HK-2 (cell line): ENCODE data around the gene DBNL.

Source experiments
- DNase-seq: peaks from one replicate; pipeline ENCODE4 v3.0.0-alpha.2; 2018; ENCODE audit not compliant: unreplicated experiment

Gene DBNL

GRCh38 chr7:44062180-44062902 lies 17.8 kb downstream of the DBNL start:
- no peak for DNase-seq

GRCh38 chr7:44062903-44063295 lies 18.4 kb downstream of the DBNL start:
- no peak for DNase-seq

- no peak for DNase-seq
These were observed 19.0 kb downstream of the DBNL start for GRCh38 chr7:44063547-44063893.

- no peak for DNase-seq
These were observed 19.6 kb downstream of the DBNL start for GRCh38 chr7:44063894-44064651.

DNA sequence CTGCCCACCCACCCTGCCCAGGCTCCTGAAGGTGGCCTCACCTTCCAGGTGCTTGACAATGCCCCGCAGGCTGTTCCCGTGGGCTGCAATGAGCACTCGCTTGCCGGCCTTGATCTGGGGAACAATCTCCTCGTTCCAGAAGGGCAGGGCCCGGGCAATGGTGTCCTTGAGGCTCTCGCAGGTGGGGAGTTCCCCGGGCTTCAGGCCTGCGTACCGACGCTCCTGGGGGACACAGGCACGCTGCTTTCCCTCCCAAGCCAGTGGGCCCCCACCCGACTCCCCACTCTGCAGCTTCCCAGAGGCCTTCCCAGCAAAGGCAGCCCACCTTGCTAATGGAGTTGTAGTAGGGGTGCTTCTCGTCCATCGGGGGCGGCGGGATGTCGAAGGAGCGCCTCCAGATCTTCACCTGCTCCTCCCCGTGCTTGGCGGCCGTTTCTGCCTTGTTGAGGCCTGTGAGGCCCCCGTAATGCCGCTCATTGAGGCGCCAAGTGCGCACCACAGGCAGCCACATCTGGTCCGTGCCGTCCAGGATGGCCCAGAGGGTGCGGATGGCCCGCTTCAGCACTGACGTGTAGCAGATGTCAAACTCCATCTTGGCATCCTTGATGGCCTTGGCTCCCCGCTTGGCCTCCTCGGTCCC lies 20.4 kb downstream of the DBNL start:
- no peak for DNase-seq

DNA sequence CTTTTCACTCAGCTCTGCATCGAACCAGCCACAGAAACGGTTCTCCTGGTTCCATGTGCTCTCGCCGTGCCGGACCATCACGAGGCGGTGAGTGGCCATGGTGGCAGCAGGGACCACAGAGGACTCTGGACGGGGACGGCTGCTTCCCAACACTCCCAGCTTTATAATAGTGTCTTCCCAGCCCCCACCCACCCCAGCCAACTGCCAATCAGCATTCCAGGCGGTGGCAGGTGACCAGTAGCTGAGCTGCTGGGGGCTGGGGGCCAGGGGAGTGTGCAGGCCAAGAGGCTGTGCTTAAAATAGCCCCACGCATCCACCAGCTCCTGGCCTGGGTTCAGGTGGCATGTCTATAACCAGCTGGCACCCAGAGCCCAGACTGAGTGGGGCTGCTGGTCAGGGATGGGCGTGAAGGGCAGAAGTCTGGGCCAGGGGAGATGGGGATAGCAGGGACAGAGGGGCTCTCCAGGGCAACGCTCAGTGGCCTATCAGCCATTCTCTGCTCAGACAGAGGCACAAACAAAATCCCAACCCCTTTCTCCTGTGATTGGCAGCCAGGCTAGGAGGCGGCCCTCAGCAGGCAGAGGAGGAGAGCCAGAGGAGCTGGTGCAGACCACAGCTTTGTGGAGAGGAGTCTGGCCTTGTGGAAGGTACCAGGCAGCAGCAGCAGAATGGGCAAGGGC lies 21.1 kb downstream of the DBNL start, which contains the start of gene PGAM2:
Gene PGAM2 (minus strand): TSS at position 137 of the 680 bp plus-strand sequence. CDS start 38 bp downstream, at position 99.
- no peak for DNase-seq

GRCh38 chr7:44066111-44066460 lies 21.6 kb downstream of the DBNL start:
- no peak for DNase-seq

DNA sequence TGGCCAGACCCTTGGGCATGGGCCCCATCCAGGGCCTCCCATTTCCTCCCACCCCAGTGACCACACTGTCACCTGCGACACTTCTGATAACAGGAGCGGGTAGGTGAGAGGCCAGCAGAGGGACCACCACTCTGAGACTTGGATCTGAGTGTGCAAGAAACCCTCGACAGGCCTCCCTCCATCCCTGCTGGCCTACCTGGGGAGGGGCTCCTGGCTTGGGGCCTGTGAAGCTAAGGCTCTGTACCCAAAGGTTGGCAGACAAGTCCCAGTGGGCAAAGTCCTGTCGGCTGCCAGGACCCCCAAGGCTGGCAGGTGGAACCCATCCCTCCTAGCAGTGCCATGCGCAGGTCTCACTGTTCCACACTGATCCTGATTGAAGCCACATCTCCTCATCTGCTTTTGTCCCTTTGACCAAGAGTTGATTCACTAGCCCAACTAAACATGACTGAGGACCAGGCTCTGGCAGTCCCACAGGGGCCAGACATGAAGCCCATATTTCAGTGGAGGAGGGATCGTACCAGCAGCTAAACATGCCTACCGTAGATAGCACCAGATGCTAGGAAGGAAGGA lies 22.1 kb downstream of the DBNL start:
- DNase-seq: no peak

DNA sequence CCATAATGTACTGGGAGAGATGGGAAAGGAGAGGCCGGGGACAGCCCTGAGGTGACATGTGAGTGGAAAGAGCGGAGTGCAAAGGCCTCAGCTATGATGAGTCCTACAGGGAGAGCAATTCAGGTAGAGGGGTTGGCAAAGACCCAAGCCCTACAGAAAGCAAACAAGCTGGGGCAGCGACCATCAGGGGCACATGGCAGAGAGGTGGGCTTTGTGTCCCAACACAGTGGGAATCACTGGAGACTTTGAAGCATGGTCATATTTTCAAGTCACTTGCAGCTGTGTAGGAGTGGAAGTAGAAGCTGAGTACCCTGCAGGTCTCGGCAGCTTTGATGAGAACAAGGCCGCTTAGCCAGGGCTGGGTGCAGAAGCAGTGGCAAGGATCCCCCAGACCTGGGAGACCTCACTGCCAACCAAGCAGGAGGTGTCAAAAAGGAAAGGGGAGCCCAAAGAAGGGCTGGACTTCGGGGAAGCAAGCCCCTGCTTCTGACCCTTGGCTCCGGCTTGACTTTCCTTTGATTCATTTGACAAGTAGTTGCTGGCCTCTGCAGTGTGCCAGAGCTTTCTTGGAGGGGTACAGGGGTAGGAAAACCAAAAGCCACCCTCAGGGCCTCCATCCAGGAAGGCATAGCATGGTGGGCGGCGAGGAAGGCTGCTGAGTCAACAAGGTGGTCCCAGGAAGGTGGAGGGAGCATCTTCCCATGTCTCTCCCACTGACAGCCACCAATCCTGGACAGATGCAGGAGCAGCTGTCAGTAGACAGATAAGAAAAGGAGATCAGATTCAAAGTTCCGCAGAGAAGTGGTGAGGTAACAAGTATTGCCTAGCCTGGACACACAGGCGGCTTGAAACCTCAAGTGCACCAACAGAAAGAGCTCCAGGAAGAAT lies 22.8 kb downstream of the DBNL start:
- DNase-seq: no peak

DNA sequence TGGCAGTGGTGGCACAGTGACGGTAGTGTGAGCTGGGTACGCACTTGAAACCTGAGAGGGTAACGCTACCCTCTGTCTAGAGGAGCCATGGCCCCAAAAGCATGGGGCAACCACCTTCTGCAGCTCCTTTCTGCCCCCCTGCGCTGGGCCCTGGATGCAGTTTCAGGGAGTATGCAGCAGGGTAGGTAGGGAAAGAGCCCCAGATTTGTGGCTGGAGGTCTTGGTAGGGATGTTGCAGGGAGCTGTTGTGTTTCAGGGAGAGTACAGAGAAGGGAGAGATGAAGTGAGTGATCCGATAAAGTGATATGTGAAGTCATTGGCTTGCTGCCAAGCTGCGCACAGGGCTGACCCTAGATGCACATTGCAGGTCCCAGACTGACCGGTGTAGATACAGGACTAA lies 23.6 kb downstream of the DBNL start:
- no peak for DNase-seq

DNA sequence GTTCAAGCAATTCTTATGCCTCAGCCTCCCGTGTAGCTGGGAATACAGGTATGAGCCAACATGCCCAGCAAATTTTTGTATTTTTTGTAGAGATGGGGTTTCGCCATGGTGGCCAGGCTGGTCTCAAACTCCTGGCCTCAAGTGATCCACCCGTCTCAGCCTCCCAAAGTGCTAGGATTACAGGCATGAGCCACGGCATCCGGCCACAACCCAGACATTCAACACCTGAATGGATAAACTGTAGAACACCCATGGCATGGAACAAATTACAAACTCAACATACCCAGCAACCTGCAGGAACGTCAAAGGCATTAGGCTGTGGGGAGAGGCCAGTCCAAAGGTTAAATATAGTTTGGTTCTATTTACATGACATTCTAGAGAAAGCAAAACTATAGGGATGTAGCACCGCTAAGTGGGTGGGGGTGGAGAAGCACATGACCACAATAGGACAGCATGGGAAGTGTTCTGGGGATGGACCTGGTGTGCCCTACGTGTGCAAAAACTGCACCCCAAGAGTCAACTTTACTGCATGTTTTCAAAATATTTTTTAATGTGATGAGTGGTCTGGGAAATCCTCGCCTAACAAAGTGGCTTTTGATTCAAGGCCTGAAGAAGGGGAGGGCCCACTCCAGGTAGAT lies 27.3 kb downstream of the DBNL start:
- no peak for DNase-seq

DNA sequence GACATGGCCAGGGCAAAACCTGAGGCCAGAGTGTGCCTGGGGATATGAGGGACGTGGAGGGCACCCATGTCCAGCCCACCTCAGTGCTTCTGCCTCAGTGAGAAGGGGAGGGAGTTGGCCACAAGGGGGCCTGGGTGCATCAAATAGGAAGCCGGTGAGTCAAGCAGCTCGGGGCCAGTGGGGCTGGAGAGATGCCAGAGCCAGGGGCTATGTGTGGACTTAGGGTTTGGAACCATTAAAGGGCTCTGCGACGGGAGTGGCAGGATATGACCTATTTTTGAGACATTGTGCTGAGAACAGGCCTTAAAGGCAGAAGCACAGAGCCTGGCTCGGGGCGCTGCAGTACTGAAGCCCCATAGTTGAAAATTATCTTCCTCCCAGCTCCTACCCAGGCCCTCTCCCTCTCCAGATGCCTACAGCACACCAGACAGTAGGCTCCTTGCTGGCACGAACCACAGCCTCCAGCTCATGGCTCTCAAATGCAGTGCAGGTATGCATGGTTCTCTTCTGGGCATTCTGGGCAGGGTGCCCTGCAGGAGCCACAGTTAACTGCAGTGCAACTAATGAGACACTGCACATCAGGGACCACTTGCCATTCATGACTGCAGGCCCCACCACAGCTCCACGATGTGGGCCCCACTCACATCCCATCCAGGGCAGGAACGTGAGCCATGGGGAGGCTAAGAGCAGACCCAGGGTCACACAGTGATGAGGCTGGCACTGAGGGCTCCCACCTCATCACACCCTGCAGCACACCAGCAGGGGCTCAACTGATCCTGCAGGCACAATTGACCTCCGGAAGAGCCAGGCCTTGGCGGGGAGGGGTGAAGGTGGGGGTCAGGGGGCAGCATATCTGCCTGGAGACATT lies 28.1 kb downstream of the DBNL start:
- peak; percentile 87 for DNase-seq

- no peak for DNase-seq
These were observed 29.3 kb downstream of the DBNL start for GRCh38 chr7:44073664-44074348.

GRCh38 chr7:44074349-44074695 lies 29.8 kb downstream of the DBNL start:
- DNase-seq: no peak

DNA sequence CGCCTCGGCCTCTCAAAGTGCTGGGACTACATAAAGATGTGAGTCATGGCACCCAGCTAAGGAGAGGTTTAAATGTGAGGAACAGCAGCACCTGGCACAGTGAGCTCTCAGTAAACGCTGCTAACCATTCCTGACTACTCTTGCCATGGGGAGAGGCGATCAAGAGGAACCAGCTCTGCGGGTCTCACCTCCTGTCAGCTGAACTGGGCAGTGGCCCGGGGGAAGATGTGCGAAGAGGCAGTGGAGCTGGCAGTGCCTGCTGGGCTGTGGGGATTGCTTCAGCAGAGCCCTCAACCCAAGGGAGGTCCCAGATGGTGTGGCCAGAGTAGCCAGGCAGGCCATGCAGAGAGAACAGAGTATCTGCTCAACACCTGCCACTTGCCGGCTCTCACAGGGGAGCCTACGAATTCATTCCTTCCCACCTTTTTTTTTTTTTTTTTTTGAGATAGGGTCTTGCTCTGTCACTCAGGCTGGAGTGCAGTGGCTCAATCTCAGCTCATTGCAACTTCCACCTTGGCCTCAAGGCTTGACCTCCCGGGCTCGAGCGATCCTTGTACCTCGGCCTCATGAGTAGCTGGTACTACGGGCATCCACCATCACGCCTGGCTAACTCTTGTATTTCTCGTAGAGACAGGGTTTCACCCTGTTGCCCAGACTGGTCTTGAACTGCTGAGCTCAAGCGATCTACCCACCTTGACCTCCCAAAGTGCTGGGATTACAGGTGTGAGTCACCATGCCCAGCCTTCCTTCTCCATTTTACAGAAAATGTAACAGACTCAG lies 31.0 kb downstream of the DBNL start:
- no peak for DNase-seq

DNA sequence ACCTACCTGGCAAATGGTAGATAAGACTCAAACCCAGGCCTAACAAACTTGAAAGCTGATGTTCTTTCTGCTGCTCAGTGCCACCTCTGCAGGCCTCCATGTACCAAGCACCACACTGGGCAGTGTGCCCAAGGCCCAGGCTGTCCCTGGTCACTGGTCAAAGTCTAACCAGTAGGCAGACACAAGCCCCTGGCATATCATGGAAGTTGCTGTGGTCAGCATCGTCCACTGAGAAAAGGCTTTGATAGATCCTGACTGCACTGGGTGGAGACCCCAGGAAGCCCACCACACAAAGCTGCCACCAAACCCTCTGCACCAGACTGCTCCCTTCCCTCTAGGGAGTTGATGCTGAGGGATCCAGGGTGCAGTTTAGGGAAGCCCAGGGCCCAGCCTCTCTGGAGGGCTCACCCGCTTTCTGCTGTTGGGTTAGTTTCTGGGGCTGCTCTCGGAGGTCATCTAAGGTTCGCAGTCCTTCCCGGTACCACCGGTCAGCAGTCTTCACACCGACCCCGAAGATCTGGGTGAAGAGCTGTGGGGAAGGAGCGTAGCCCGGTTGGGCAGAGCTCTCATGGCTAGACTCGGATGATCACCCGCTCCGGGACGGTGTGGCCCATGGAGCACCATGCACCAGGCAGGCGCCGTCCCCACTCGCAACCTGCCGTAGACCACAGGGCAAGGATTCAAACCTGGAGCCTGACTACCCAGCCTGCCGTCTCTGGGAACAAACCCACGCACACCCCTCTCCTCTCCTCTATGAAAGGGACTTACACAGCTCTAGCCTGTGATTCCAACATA lies 31.8 kb downstream of the DBNL start:
- no peak for DNase-seq

DNA sequence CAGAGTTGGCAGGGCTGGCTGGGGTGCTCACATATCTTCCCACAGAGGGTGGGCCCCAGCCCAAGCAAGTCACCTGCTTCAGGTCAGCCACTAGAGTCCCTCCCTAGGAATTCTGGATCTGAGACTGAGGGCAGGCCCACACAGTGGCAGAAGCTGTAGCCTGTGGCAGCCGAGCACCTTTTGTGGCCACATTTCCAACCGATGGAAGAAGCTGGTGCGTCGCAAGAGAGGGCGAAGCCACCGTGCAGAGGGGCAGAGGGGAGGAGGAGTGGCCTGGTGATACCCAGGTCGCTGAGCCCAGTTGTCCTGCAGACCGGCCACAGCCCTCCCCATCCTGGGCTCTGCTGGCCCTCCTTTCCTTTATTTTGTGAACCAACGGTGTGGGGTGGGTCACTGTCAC lies 32.6 kb downstream of the DBNL start:
- no peak for DNase-seq
